Neural progenitor cell (in vitro differentiated cells): ENCODE results near the gene JPH2.

Experiments
- EZH2phosphoT487 ChIP-seq: fragments of 200-600 bp; sonication (generic); IDR thresholded peaks from 2 replicates; pipeline ENCODE4 v1.6.1; 2017; ENCODE audit warnings: antibody characterized with exemption
- TF ChIP-seq, protein P1 (sequence below): fragments of 200-600 bp; sonication (generic); IDR thresholded peaks from 2 replicates; pipeline ENCODE4 v1.5.1; 2017; ENCODE audit warnings: antibody characterized with exemption, mild to moderate bottlenecking

- TF ChIP-seq EZH2phosphoT487: no peak
- TF ChIP-seq, protein P1, sequence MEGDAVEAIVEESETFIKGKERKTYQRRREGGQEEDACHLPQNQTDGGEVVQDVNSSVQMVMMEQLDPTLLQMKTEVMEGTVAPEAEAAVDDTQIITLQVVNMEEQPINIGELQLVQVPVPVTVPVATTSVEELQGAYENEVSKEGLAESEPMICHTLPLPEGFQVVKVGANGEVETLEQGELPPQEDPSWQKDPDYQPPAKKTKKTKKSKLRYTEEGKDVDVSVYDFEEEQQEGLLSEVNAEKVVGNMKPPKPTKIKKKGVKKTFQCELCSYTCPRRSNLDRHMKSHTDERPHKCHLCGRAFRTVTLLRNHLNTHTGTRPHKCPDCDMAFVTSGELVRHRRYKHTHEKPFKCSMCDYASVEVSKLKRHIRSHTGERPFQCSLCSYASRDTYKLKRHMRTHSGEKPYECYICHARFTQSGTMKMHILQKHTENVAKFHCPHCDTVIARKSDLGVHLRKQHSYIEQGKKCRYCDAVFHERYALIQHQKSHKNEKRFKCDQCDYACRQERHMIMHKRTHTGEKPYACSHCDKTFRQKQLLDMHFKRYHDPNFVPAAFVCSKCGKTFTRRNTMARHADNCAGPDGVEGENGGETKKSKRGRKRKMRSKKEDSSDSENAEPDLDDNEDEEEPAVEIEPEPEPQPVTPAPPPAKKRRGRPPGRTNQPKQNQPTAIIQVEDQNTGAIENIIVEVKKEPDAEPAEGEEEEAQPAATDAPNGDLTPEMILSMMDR: no peak
These were observed 1.1 kb upstream of the JPH2 start for GRCh38 chr20:44187772-44188709.
